DMS 273 (cell line): Measurements from ENCODE around the gene RPS6KA3.
"Not testable (repeated sequence)": the region's sequence is repeated elsewhere in the genome, so short reads cannot be mapped to it uniquely, and the experiment has no call there.

Source experiments
- DNase-seq: peaks from one replicate; lab custom pipeline; 2025; ENCODE audit not compliant: unreplicated experiment; lab: John Stamatoyannopoulos, UW

Gene RPS6KA3

DNA sequence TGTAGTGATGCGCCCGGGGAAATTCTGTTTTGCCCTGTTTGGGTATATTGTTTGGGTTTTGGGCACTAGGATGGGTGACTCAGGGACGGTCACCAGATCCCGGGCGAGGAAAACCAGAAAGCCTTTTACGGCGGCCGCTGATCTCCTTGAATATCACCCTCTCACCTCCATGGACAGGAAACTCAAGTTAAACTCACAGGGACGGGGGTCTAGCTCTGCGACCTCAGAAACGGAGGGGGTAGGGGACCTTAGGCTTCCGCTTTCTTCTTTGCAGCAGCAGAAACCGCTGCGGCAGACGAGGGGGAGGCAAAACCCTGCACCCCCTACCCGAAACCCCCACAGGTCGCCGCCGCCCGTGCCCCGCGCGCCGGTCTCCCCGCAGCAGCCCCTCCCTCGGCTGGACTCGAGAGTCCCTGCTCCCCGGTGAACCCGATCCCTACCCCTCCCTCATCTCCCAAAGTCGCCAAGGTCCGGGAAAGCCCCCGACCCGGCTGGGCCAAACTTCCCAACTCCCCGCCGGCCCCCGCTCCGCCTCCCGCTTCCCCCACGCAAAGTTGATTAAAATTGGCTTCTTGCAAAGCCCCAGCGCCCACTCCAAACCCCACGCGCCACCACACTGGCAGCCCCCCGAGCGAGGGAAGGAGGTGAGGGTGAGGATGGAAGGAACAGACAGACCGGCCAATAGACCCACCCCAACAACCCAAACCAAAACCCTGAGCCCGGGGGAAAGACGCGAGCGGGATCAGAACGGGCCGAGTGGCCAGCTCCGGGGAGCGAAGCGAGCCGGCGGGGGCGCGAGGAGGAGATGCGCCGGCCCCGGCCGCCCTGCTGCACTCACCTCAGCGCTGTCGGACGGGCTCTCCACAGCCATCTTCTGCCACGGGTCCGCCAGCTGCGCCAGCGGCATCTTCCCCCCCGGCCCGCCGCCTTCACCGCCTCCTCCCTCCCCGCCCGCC is 705 bp downstream of the RPS6KA3 start:
- peak; percentile 68 for DNase-seq

DNA sequence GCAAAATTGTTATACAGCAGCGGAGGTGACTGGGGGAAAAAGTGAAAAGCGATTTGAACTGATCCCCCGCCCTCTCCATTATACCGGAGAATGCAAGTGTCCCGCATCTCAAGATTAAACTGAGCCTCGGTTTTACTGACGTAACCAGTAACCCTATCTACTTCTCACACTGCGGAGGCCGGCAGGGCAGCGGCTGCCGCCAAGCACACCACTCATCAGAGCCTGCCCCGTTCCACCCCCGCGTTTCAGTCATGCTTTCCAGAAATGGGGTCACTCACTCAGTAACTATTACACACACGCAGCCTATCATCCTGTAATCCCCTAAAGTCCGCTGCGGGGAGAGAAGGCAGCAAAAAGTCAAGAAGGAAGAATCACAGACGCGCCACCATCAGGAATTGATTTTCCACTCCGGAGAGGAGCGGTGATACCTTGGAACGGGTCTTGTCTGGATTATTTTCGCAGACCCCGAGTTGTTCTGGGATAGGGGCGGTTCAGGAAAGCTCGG is 1.4 kb downstream of the RPS6KA3 start:
- peak; percentile 84 for DNase-seq

DNA sequence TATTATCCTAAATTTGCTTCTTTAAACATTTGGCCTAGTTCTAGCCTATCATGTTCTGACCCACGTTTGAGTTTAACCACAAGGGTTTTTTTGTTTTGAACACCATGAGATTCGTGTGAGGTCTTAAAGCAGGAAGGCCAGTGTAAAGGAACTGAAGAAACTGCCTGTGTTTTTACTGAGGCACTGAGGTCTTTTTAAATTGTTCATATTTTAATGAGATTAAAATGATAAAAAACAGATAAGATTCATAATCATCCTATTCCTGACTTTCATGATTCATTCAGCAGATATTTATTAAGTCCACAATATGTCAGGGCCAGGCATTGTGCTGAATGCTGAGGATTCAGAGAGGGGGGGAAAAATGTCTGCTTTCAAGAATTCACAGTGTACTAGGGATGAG is 3.2 kb downstream of the RPS6KA3 start:
- DNase-seq = peak; percentile 25

- no peak for DNase-seq
Observed at GRCh38 chrX:20260885-20261284, 5.8 kb downstream of the RPS6KA3 start.

DNA sequence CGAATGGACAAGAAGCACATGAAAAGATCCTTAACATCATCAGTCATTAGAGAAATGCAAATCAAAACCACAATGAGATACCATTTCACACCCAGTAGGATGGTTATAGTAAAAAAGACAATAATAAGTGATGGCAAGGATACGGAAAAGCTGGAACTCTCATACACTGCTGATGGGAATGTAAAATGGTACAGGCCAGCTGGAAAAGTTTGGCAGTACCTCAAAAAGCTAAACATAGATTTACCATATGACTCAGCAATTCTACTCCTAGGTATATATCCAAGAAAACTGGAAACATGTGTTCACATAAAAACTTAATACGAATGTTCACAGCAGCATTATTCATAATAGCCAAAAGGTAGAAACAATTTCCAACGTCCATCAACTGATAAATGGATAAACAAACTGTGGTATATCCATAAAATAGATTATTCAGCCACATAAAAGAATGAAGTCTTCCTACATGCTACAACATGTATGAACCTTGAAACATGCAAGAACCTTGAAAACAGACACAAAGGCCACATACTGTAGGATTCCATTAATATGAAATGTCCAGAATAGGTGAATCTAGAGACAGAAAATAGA is 11.9 kb downstream of the RPS6KA3 start:
- DNase-seq = peak; percentile 22

DNA sequence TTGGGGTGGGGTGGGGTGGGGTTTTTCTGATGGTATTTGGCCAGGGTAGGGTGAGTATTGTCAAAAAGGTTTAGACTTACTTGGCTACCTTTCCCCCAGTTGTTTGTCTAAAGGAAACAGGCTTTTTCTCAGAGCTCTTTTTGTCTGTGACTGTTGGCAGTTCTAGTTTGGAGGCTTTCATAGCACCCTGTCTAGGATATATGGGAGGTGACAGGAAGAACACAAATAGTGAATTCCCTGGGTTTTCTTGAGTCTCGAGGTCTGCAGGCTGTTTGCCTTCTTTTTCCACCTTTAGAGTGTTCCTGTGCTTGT is 13.5 kb downstream of the RPS6KA3 start:
- no peak for DNase-seq

GRCh38 chrX:20252381-20253231 is 14.1 kb downstream of the RPS6KA3 start:
- peak; percentile 65 for DNase-seq

DNA sequence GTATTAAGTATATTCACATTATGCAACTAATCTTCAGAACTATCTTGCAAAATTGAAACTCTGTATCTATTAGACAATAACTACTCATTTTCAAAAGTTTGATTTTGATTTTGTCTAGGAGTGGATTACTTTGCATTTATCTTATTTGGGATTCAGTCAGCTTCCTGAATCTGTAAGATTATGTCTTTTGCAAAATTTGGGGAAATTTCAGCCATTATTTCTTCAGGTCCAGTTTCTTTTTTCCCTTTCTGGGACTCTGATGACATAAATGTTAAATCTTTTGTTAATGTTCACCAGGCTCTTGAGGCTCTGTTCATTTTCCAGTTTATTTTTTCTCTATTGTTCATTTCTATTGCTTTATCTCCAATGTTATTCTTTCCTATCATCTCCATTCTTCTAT is 15.0 kb downstream of the RPS6KA3 start:
- DNase-seq = no peak

GRCh38 chrX:20250146-20250545 is 16.6 kb downstream of the RPS6KA3 start:
- DNase-seq = not testable (repeated sequence)

DNA sequence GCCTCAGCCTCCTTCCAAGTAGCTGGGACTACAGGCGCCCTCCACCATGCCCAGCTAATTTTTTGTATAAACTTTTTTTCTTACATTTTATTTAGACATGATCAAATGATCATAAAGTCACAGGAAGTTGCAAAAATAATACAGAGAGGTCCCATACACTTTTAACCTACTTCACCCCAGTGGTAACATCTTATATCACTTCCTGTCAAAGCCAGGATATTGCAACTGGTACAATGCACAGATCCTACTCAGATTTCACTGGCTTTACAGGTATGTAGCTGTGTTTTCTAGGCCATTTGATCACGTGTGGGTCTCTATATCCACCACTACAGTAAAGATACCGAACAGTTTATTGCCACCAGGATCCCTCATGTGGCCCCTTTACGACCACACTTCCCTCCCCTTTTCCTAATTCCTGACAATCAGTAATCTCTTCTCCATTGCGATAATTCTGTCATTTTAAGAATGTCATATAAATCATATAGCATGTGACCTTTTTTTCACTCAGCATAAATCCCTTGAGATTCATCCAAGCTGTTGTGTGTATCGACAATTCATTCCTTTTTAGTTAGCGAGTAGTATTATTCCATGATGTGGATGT is 18.0 kb downstream of the RPS6KA3 start:
- no peak for DNase-seq

DNA sequence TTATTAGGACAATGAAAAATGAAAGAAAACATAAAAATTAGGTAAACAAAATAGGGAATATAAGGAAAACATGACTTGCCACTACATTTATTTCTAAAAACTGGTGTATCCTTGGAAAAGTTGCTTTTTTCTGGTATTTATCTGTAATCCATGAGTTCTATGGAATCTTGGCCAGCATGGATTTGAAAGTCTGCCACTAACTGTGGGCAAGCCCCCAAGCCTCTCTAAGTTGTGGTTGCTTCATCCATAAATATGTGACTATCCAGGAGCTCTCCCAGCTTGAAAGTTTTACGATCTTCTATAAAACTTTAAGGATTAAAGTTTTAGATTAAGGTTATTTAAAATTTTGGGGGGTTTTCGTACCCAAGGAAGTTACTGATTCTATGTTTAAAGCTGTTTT is 21.8 kb downstream of the RPS6KA3 start:
- DNase-seq = no peak

- DNase-seq = no peak
Observed at GRCh38 chrX:20240201-20240600, 26.5 kb downstream of the RPS6KA3 start.

GRCh38 chrX:20237864-20238263 is 28.8 kb downstream of the RPS6KA3 start:
- DNase-seq = no peak

DNA sequence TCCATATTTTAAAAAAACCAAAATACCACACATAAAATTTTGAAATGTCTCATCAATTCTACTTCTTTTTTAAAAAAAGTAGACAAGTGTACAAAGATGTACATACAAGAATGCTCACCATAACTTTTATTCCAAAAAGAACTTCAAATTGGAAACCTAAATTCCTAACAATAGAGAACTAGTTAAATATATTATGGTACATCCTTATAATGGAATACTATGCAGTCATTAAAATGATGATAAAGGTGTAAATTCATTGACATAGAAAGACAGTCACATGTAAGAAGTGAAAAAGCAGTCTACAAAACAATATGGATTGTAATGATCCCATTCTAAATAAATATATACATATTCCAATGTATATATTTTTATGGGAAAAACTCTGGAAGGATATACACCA is 31.0 kb downstream of the RPS6KA3 start:
- DNase-seq = no peak

GRCh38 chrX:20233336-20233735 is 33.4 kb downstream of the RPS6KA3 start:
- DNase-seq = no peak

GRCh38 chrX:20231598-20231997 is 35.1 kb downstream of the RPS6KA3 start:
- DNase-seq = peak; percentile 17

DNA sequence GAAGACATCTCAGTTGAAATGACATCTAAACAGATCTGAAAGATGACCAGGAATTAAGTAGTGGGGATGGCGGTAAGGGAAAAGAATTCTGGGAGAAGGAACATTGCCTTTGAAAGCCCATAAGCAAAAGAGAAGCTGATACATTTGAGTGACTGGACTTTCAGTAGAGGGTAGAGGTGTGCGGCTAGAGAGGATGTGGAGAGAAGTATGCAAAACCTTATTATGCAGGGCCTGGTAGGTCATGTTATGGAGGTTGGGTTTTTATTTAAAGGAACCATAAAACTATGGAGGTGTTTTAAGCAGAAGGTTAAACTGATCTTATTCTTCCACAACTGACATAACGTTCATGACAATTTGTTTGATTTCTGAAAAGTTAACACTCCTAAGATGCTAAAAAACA is 36.3 kb downstream of the RPS6KA3 start:
- DNase-seq = no peak

GRCh38 chrX:20229155-20229554 is 37.6 kb downstream of the RPS6KA3 start:
- no peak for DNase-seq

- no peak for DNase-seq
Observed at GRCh38 chrX:20228245-20228644, 38.5 kb downstream of the RPS6KA3 start.

DNA sequence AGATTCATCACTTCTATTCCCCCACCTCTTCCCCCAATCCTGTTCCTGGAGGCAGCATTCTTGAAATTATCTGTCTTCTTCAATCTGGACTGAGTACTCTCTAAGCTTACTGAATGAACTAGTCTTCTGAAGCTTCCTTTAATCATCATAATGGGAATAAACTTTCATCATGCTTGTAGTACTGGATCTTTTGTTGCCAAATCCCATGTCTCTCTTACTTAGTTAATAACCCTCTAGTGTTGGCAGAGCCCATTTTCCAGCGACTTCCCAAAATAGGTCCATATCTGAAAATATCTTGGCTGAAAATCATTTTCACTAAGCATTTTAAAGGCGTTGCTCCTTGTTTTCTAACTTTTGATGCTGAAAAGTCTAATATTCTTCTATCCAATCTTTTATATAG is 39.6 kb downstream of the RPS6KA3 start:
- no peak for DNase-seq

GRCh38 chrX:20225488-20225833 is 41.2 kb downstream of the RPS6KA3 start:
- no peak for DNase-seq
